H9 (cell line): Measurements from ENCODE around the gene MTERF4. TPM values are rescaled to one million over a fixed set of nuclear protein-coding genes. Genes with fewer than 3 reads are reported as not detected.

Experiments
- DNase-seq: peaks from one replicate; pipeline ENCODE4 v3.0.0-alpha.2; 2017
- H2AFZ ChIP-seq: one replicate; pipeline ENCODE4 v1.6.1; 2013; ENCODE audit warnings: mild to moderate bottlenecking, low read length, control low read depth, moderate library complexity
- H2AK5ac ChIP-seq: 2 replicates; pipeline ENCODE4 v1.6.1; 2013; ENCODE audit warnings: low read length, control low read depth, mixed read lengths; ENCODE audit not compliant: insufficient read length
- H2BK120ac ChIP-seq: one replicate; pipeline ENCODE4 v1.6.1; 2013; ENCODE audit warnings: low read depth, mild to moderate bottlenecking, low read length, control low read depth, inconsistent platforms; ENCODE audit not compliant: poor library complexity, severe bottlenecking
- H2BK12ac ChIP-seq: 2 replicates; pipeline ENCODE4 v1.6.1; 2013; ENCODE audit warnings: low read length, control low read depth, mixed read lengths, low read depth; ENCODE audit not compliant: insufficient read length
- H2BK15ac ChIP-seq: 2 replicates; pipeline ENCODE4 v1.6.1; 2013; ENCODE audit warnings: low read depth, low read length, control low read depth
- H2BK20ac ChIP-seq: one replicate; pipeline ENCODE4 v1.6.1; 2013; ENCODE audit warnings: low read depth, mild to moderate bottlenecking, low read length, control low read depth, inconsistent platforms; ENCODE audit not compliant: poor library complexity, severe bottlenecking
- H2BK5ac ChIP-seq: 2 replicates; pipeline ENCODE4 v1.6.1; 2013; ENCODE audit warnings: low read length, control low read depth, mixed read lengths; ENCODE audit not compliant: insufficient read length
- H3K14ac ChIP-seq: 2 replicates; pipeline ENCODE4 v1.6.1; 2013; ENCODE audit warnings: low read length, control low read depth; ENCODE audit not compliant: insufficient read depth
- H3K18ac ChIP-seq: 2 replicates; pipeline ENCODE4 v1.6.1; 2013; ENCODE audit warnings: low read depth, mild to moderate bottlenecking, mixed read lengths, low read length, control low read depth; ENCODE audit not compliant: insufficient read length
- H3K23ac ChIP-seq: 2 replicates; pipeline ENCODE4 v1.6.1; 2013; ENCODE audit warnings: low read length, control low read depth, mixed read lengths, low read depth; ENCODE audit not compliant: insufficient read length
- H3K23me2 ChIP-seq: 2 replicates; pipeline ENCODE4 v1.6.1; 2013; ENCODE audit warnings: low read depth, mild to moderate bottlenecking, mixed read lengths, low read length, control low read depth; ENCODE audit not compliant: insufficient read length, poor library complexity, severe bottlenecking
- H3K27ac ChIP-seq: 2 replicates; pipeline ENCODE4 v1.5.1; 2013; ENCODE audit warnings: low read length, control low read depth, mixed read lengths, low read depth; ENCODE audit not compliant: insufficient read length
- H3K27me3 ChIP-seq: 2 replicates; pipeline ENCODE4 v1.6.1; 2013; ENCODE audit warnings: low read length, control low read depth, inconsistent platforms; ENCODE audit not compliant: insufficient read depth
- H3K4ac ChIP-seq: 2 replicates; pipeline ENCODE4 v1.6.1; 2013; ENCODE audit warnings: low read depth, mild to moderate bottlenecking, control low read depth, inconsistent platforms, low read length, moderate library complexity
- H3K4me1 ChIP-seq: 2 replicates; pipeline ENCODE4 v1.6.1; 2013; ENCODE audit warnings: low read length, control low read depth, inconsistent platforms; ENCODE audit not compliant: insufficient read depth
- H3K4me2 ChIP-seq: 2 replicates; pipeline ENCODE4 v1.6.1; 2013; ENCODE audit warnings: low read length, control low read depth, mixed read lengths; ENCODE audit not compliant: insufficient read length, insufficient read depth
- H3K56ac ChIP-seq: 2 replicates; pipeline ENCODE4 v1.6.1; 2013; ENCODE audit warnings: low read depth, mild to moderate bottlenecking, mixed read lengths, low read length, control low read depth; ENCODE audit not compliant: insufficient read length
- H3K79me1 ChIP-seq: 2 replicates; pipeline ENCODE4 v1.6.1; 2013; ENCODE audit warnings: low read depth, mild to moderate bottlenecking, moderate library complexity, low read length, control low read depth, inconsistent platforms; ENCODE audit not compliant: insufficient read depth, poor library complexity, severe bottlenecking
- H3K79me2 ChIP-seq: 2 replicates; pipeline ENCODE4 v1.6.1; 2013; ENCODE audit warnings: low read length, control low read depth, inconsistent platforms; ENCODE audit not compliant: insufficient read depth
- H3K9ac ChIP-seq: 2 replicates; pipeline ENCODE4 v1.6.1; 2013; ENCODE audit warnings: low read length, control low read depth, mixed read lengths; ENCODE audit not compliant: insufficient read length; ENCODE audit errors: extremely low read depth
- H3K9me3 ChIP-seq: one replicate; pipeline ENCODE4 v1.6.1; 2013; ENCODE audit warnings: low read depth, low read length, inconsistent platforms; ENCODE audit not compliant: control insufficient read depth
- H3T11ph ChIP-seq: one replicate; pipeline ENCODE4 v1.6.1; 2013; ENCODE audit warnings: mild to moderate bottlenecking, low read length, control low read depth, inconsistent platforms
- H4K20me1 ChIP-seq: one replicate; pipeline ENCODE4 v1.6.1; 2013; ENCODE audit not compliant: control insufficient read depth, insufficient read length, insufficient read depth
- H4K5ac ChIP-seq: 2 replicates; pipeline ENCODE4 v1.6.1; 2013; ENCODE audit warnings: low read depth, mild to moderate bottlenecking, mixed read lengths, low read length, control low read depth; ENCODE audit not compliant: insufficient read length
- H4K8ac ChIP-seq: replicated peaks from 2 replicates; pipeline ENCODE4 v1.6.1; 2013; ENCODE audit warnings: low read length, control low read depth, mixed read lengths, low read depth; ENCODE audit not compliant: insufficient read length
- H4K91ac ChIP-seq: 2 replicates; pipeline ENCODE4 v1.6.1; 2013; ENCODE audit warnings: low read depth, mild to moderate bottlenecking, moderate library complexity, mixed read lengths, low read length, control low read depth; ENCODE audit not compliant: insufficient read length
- H3K27ac Mint-ChIP-seq, 3 experiments: 2 replicates in 2 of 3; 3 replicates in 1 of 3; pipeline ENCODE4 v1.8.0; 2020 to 2021; ENCODE audit warnings: mixed read lengths in 3 of 3, mild to moderate bottlenecking in 1 of 3, moderate library complexity in 1 of 3
- H3K27me3 Mint-ChIP-seq: 2 replicates; pipeline ENCODE4 v1.8.0; 2021; ENCODE audit warnings: low read depth, mild to moderate bottlenecking, moderate library complexity, mixed read lengths
- H3K36me3 Mint-ChIP-seq, 3 experiments: 2 replicates in 2 of 3; 3 replicates in 1 of 3; pipeline ENCODE4 v1.8.0; 2020 to 2021; ENCODE audit warnings: low read depth in 3 of 3, mixed read lengths in 3 of 3; ENCODE audit not compliant: insufficient read depth in 1 of 3
- H3K4me1 Mint-ChIP-seq, 2 experiments: 2 replicates each; pipeline ENCODE4 v1.8.0; 2020; ENCODE audit warnings: mixed read lengths in 2 of 2
- H3K4me3 Mint-ChIP-seq, 2 experiments: 2 replicates in 1 of 2; 3 replicates in 1 of 2; pipeline ENCODE4 v1.8.0; 2020 to 2021; ENCODE audit warnings: mild to moderate bottlenecking in 2 of 2, mixed read lengths in 2 of 2, moderate library complexity in 1 of 2
- H3K9me3 Mint-ChIP-seq, 2 experiments: 2 replicates in 1 of 2; 3 replicates in 1 of 2; pipeline ENCODE4 v1.8.0; 2020; ENCODE audit warnings: mild to moderate bottlenecking in 2 of 2, mixed read lengths in 2 of 2, moderate library complexity in 1 of 2
- CTCF ChIP-seq: fragments of 200-600 bp; sonication (generic); conservative IDR thresholded peaks from 3 replicates; pipeline ENCODE4 v1.8.0; 2021; ENCODE audit warnings: antibody characterized with exemption, mild to moderate bottlenecking
- WGBS: extraction: QIAGEN DNeasy Blood & Tissue Kit; methylation state at CpG from one replicate; pipeline ENCODE4 v1.1.7; 2013; ENCODE audit warnings: missing lambda C conversion rate, low lambda C conversion rate, mixed read lengths; ENCODE audit not compliant: insufficient read length; ENCODE audit errors: extremely low coverage; 5-methylcytosine and 5-hydroxymethylcytosine counted together
- total RNA-seq: library from RNA; stranded (reverse); gene quantifications from 2 replicates; pipeline ENCODE4 v1.2.1, GENCODE V29; 2021

The MTERF4 gene
- total RNA-seq, 1 experiment from 2014 or later, result 35.0 TPM

- Histone ChIP-seq H3K9me3 (no peaks in the 10 kb centered on the region), H3K23ac (no peak overlapping the region), H3K18ac (no peak overlapping the region), H2BK15ac (no peak overlapping the region), H3K27me3 (no peaks in the 10 kb centered on the region), H3K79me2 (no peaks in the 10 kb centered on the region), H4K91ac (no peak overlapping the region), H2BK20ac (no peak overlapping the region), H2AK5ac (no peak overlapping the region), H3K23me2 (no peaks in the 10 kb centered on the region), H3K14ac (no peak overlapping the region), H3K9ac (no peak overlapping the region), H4K5ac (no peak overlapping the region), H3K27ac (no peak overlapping the region), H2AFZ (no peak overlapping the region), H3T11ph (no peak overlapping the region), H2BK120ac (no peak overlapping the region), H2BK12ac (no peak overlapping the region), H4K20me1 (no peaks in the 10 kb centered on the region), H4K8ac (no peak overlapping the region), H3K4me1 (no peaks in the 10 kb centered on the region), H3K4ac (no peak overlapping the region), H3K56ac (no peak overlapping the region), H2BK5ac (no peak overlapping the region), H3K4me2 (no peak overlapping the region), H3K79me1 (no peaks in the 10 kb centered on the region)
- DNase-seq, result no peak
- Mint-ChIP-seq H3K36me3 (peaks cover 0 to 2% (median 0%) of the 10 kb centered on the region in 3 experiments; a peak in 1 of 7 replicates), H3K27ac (no peak overlapping the region), H3K4me1 (peaks cover 2 to 5% of the 10 kb centered on the region in 2 experiments; a peak in 3 of 4 replicates), H3K4me3 (no peak overlapping the region), H3K27me3 (no peaks in the 10 kb centered on the region), H3K9me3 (no peaks in the 10 kb centered on the region)
- TF ChIP-seq CTCF, result no peak
- WGBS, result no CpG with 5 or more reads among the region's 16 CpGs
These were observed 27.1 kb downstream of the MTERF4 start for GRCh38 chr2:241074901-241075540.
